Left ventricle myocardium inferior (tissue), 1 donor: Measurements from ENCODE around the gene LIMS3. TPM values are rescaled to one million over a fixed set of nuclear protein-coding genes. Genes with fewer than 3 reads are reported as not detected.
"Not testable (repeated sequence)": the region's sequence is repeated elsewhere in the genome, so short reads cannot be mapped to it uniquely, and the experiment has no call there.

Experiments
- DNase-seq: peaks from one replicate; pipeline ENCODE4 v3.0.0-alpha.2; 2020
- H3K27ac ChIP-seq: fragments of 200-600 bp; replicated peaks from 2 replicates; pipeline ENCODE4 v1.8.0; 2021
- H3K27me3 ChIP-seq: fragments of 200-600 bp; 2 replicates; pipeline ENCODE4 v1.8.0; 2021; ENCODE audit warnings: low read depth
- H3K36me3 ChIP-seq: fragments of 200-600 bp; 2 replicates; pipeline ENCODE4 v1.8.0; 2021
- H3K4me1 ChIP-seq: fragments of 200-600 bp; 2 replicates; pipeline ENCODE4 v1.8.0; 2021
- H3K4me3 ChIP-seq: fragments of 200-600 bp; 2 replicates; pipeline ENCODE4 v1.8.0; 2021; ENCODE audit warnings: mild to moderate bottlenecking, moderate library complexity
- H3K9me3 ChIP-seq: fragments of 200-600 bp; replicated peaks from 2 replicates; pipeline ENCODE4 v1.8.0; 2021
- intact Hi-C: fragments of 100-400 bp; cut with micrococcal nuclease; formaldehyde crosslinking; loops from one replicate; pipeline ENCODE4 v1.11.0; 2022
- total RNA-seq: library from RNA; stranded (reverse); fragmentation: NEBNext Ultra II Directional; extraction: Animal tissue kit (Norgen Biotek cat#: 25700); gene quantifications from one replicate; pipeline ENCODE4 v1.2.1, GENCODE V29; 2021
- donor health status: DM: no; HTN: yes; CAD: no; lungs with severe emphysema.

The LIMS3 gene
- total RNA-seq, 1 donor from 2014 or later: 5.7 TPM

DNA sequence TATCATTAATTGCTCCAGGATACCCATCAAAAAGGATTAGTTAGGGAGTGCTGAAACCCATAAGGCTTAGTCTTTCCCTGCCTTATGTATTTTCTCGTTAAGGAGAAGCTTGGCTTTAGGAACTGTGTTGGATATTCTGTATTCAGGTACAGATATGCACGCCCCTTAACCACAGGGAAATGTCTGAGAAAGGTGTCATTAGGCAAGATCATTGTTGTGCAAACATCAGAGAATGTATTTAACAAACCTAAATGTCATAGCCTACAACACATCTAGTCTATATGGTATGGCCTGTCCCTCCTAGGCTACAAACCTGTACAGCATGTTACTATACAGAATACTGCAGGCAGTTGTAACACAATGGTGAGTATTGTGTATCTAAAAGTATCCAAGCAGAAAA lies 10.1 kb downstream of the LIMS3 start:
- H3K4me3 ChIP-seq, intact Hi-C loops, DNase-seq, H3K9me3 ChIP-seq, H3K27ac ChIP-seq, H3K36me3 ChIP-seq, H3K27me3 ChIP-seq, H3K4me1 ChIP-seq: not testable (repeated sequence)

- H3K4me1 ChIP-seq, H3K4me3 ChIP-seq, DNase-seq, H3K27me3 ChIP-seq, H3K9me3 ChIP-seq, H3K36me3 ChIP-seq, H3K27ac ChIP-seq, intact Hi-C loops: not testable (repeated sequence)
Measured at GRCh38 chr2:109910789-109911188, 12.3 kb downstream of the LIMS3 start.

GRCh38 chr2:109913911-109914310 lies 15.4 kb downstream of the LIMS3 start:
- DNase-seq, H3K4me1 ChIP-seq, H3K36me3 ChIP-seq, H3K9me3 ChIP-seq, H3K27me3 ChIP-seq, H3K4me3 ChIP-seq, intact Hi-C loops, H3K27ac ChIP-seq: not testable (repeated sequence)

DNA sequence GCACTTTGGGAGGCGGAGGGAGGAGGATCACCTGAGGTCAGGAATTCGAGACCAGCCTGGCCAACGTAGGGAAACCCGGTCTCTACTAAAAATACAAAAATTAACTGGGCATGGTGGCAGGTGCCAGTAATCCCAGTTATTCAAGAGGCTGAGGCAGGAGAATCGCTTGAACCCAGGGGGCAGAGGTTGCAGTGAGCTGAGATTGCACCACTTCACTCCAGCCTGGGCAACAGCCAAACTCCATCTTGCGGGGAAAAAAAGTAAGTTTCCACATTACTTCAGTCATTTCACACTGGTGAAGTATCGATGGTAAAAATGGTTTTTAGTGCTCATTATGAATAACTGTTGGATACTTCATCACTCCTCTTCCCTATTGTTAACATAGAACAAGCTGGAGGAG lies 16.1 kb downstream of the LIMS3 start:
- H3K27ac ChIP-seq, H3K9me3 ChIP-seq, intact Hi-C loops: not testable (repeated sequence)

GRCh38 chr2:109915830-109916229 lies 17.3 kb downstream of the LIMS3 start:
- intact Hi-C loops, H3K36me3 ChIP-seq, H3K27me3 ChIP-seq, DNase-seq, H3K27ac ChIP-seq, H3K4me1 ChIP-seq, H3K9me3 ChIP-seq, H3K4me3 ChIP-seq: not testable (repeated sequence)

More for the DNA sequence above, 16.1 kb downstream of the LIMS3 start:
- not testable (repeated sequence) for H3K4me3 ChIP-seq, H3K27me3 ChIP-seq, H3K36me3 ChIP-seq, H3K4me1 ChIP-seq, DNase-seq

- H3K36me3 ChIP-seq, H3K4me1 ChIP-seq, DNase-seq, H3K4me3 ChIP-seq, intact Hi-C loops, H3K9me3 ChIP-seq, H3K27me3 ChIP-seq, H3K27ac ChIP-seq: not testable (repeated sequence)
Measured at GRCh38 chr2:109920162-109920561, 21.7 kb downstream of the LIMS3 start.

DNA sequence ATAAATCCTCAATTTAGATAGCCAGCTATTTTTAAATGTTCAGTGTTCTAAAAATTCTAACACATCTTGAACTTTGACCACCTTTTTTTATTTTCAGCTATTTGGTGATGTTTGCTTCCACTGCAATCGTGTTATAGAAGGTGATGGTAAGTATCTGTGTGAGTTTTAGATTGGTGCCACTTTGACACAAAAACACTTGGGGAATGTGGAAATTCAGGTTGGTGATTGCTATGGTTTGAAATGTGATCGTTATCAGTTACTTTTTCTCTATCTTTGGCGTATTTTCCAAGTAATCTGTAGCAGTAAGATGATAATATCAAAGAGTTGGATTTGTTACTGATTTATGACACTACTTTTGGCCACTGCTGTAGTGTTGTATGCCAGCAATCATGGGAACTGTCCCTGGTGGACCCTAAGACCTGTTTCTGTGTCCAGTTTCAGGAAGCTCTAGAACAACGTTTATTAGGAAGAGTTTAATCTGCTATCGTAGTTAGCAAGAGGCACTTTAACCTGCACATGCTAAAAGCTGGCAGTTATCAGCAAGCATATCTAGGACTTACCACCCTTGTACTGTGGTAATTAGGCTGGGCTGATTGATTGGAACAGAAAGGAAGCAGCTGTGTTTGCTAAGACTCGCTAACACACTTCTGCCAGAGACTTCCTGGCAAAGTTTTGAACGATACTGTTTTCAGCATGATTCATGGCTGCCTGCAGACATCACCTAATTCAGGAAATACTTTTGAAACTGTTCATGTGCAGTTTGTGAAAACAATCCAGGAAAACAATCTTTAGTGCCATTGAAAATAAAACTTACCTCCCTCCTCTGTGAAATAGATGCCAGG lies 23.3 kb downstream of the LIMS3 start:
- H3K4me3 ChIP-seq, H3K4me1 ChIP-seq, DNase-seq, H3K9me3 ChIP-seq, H3K27ac ChIP-seq, intact Hi-C loops, H3K36me3 ChIP-seq, H3K27me3 ChIP-seq: not testable (repeated sequence)

DNA sequence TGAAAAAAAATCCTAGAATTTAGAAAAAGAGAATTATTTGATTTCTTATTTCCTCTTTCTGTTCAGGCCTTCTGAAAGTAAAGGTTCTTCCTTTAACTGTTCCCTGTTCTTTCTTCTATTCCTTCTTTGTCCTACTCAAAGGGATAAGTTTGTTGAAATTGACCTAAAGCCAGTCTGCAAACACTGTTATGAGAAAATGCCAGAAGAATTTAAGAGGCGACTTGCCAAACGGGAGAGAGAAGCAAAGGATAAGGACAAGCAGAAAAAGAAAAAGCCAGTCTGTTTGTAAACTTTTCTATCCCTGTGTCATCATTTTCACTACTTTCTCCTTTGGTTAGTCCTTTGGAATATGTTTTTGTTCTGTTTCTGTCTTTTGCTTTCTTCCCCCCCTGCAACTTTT lies 26.0 kb downstream of the LIMS3 start:
- H3K36me3 ChIP-seq, H3K4me1 ChIP-seq, H3K4me3 ChIP-seq, H3K27ac ChIP-seq, H3K27me3 ChIP-seq, H3K9me3 ChIP-seq, DNase-seq, intact Hi-C loops: not testable (repeated sequence)

- H3K4me3 ChIP-seq, intact Hi-C loops, H3K4me1 ChIP-seq, H3K36me3 ChIP-seq, H3K27me3 ChIP-seq, H3K9me3 ChIP-seq, DNase-seq, H3K27ac ChIP-seq: not testable (repeated sequence)
Measured at GRCh38 chr2:109927803-109928202, 29.3 kb downstream of the LIMS3 start.

DNA sequence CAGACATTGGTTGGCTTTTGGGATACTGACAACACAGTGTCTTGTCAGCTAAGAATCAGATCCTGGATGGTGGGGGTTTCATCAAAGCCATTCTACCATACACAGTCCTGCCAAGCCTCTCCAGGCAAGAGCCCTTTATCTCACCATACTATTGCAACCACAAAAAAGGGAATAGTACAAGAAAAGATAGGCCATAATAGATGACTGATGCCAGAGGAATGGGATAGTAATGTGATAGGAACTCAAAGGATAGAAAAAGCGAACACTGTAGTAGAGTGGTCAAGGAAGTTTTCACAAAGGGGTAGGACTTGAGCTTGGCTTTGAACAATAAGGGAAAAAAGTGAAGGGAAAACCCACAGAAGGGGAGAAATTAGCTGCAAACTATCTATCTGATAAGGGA lies 30.7 kb downstream of the LIMS3 start:
- H3K4me1 ChIP-seq, H3K27me3 ChIP-seq, H3K36me3 ChIP-seq, H3K27ac ChIP-seq, intact Hi-C loops, H3K4me3 ChIP-seq, DNase-seq, H3K9me3 ChIP-seq: not testable (repeated sequence)

- DNase-seq, H3K9me3 ChIP-seq, intact Hi-C loops, H3K27ac ChIP-seq, H3K4me3 ChIP-seq, H3K27me3 ChIP-seq, H3K36me3 ChIP-seq, H3K4me1 ChIP-seq: not testable (repeated sequence)
Measured at GRCh38 chr2:109936534-109936933, 38.0 kb downstream of the LIMS3 start.

DNA sequence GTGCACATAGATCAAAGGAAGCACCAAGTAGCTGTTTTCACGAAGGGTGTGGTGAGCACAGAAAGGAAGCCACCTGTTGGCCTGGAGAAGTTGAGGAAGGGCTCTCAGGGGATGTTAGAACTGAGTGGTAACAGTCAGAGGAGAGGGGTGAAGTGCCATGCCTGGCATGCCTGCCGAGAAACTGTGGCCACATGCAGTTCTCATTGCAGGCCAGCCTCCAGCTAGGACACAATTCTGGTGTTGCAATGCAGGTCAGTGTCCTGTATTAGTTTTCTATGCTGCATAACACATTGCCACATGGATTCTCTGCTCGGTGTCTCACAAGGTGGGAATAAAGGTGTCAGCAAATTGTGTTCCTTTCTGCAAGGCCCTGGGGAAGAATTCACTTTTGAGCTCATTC lies 46.9 kb downstream of the LIMS3 start:
- H3K9me3 ChIP-seq, intact Hi-C loops, H3K27me3 ChIP-seq, H3K27ac ChIP-seq, H3K4me1 ChIP-seq, DNase-seq, H3K4me3 ChIP-seq, H3K36me3 ChIP-seq: not testable (repeated sequence)

- H3K27me3 ChIP-seq, H3K27ac ChIP-seq, H3K36me3 ChIP-seq, H3K4me3 ChIP-seq, intact Hi-C loops, H3K9me3 ChIP-seq, DNase-seq, H3K4me1 ChIP-seq: not testable (repeated sequence)
Measured at GRCh38 chr2:109947262-109947958, 48.9 kb downstream of the LIMS3 start.

GRCh38 chr2:109947959-109948520 lies 49.6 kb downstream of the LIMS3 start:
- H3K4me1 ChIP-seq, DNase-seq, intact Hi-C loops, H3K4me3 ChIP-seq, H3K27ac ChIP-seq, H3K9me3 ChIP-seq, H3K36me3 ChIP-seq, H3K27me3 ChIP-seq: not testable (repeated sequence)
